NT2/D1 (cell line): ENCODE data around the gene LAMC1.

Source experiments
- SUZ12 ChIP-seq: IDR thresholded peaks from 2 replicates; pipeline ENCODE4 v1.6.1; 2011; ENCODE audit not compliant: insufficient read length, insufficient read depth; ENCODE audit errors: extremely low read depth
- YY1 ChIP-seq: IDR thresholded peaks from 2 replicates; pipeline ENCODE4 v1.6.1; 2011; ENCODE audit not compliant: insufficient read length, insufficient read depth
- ZNF274 ChIP-seq: IDR thresholded peaks from 2 replicates; pipeline ENCODE4 v1.6.1; 2011; ENCODE audit warnings: mild to moderate bottlenecking, low read depth, low read length

DNA sequence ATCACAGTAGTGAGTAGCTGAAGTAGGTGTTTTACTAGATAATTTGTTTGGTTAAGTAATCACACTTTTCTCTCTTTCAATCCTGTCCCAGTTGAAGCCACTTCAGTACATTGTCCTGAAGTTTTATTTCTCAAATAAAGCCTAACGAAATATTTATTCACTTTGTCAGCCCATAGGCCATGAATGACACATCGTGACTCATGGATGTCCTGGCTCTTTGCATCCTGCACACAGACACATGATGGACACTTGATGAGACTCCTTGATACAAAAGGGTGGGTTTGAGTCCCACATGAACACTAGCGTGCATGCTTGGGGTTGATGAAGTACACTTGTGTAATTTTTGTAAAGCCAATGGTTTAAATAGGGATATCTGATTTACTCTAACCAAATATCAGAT lies 140.1 kb downstream of the LAMC1 start:
- TF ChIP-seq YY1 = no peak
- no peak for TF ChIP-seq ZNF274
- no peak for TF ChIP-seq SUZ12
